SK-N-SH (cell line): ENCODE measurements around the gene STK39.

Experiments
- CTCF ChIP-seq: fragments of 200-600 bp; sonication (generic); IDR thresholded peaks from 2 replicates; pipeline ENCODE4 v1.6.1; 2017; ENCODE audit warnings: antibody characterized with exemption, mild to moderate bottlenecking, moderate library complexity
- EP300 ChIP-seq, 2 experiments: IDR thresholded peaks; 2 replicates each; pipeline versions ENCODE4 v1.4.0 to v1.6.1; 2012; ENCODE audit warnings: borderline replicate concordance in 1 of 2, low read depth in 1 of 2, low read length in 1 of 2
- IRF3 ChIP-seq: fragments of 150-350 bp; IDR thresholded peaks from 2 replicates; pipeline ENCODE4 v1.6.1; 2016; ENCODE audit warnings: mild to moderate bottlenecking, low read depth, low read length
- RFX5 ChIP-seq: IDR thresholded peaks from 2 replicates; pipeline ENCODE4 v1.6.1; 2012; ENCODE audit warnings: mild to moderate bottlenecking, improper control_type of control experiment, low read length
- SIN3A ChIP-seq: IDR thresholded peaks from 2 replicates; pipeline ENCODE4 v1.6.1; 2012; ENCODE audit warnings: low read depth, mild to moderate bottlenecking, low read length, moderate library complexity, borderline replicate concordance
- SMC3 ChIP-seq: IDR thresholded peaks from 2 replicates; pipeline ENCODE4 v1.6.1; 2012; ENCODE audit warnings: low read depth, low read length, improper control_type of control experiment
- TAF1 ChIP-seq: IDR thresholded peaks from 2 replicates; pipeline ENCODE4 v1.6.1; 2012; ENCODE audit warnings: low read depth, mild to moderate bottlenecking, low read length, moderate library complexity, borderline replicate concordance

- TF ChIP-seq CTCF (no peak), RFX5 (no peak), SIN3A (no peak), SMC3 (no peak), EP300 (IDR thresholded peaks at IDR 0.05; ENCODE audit: borderline replicate concordance in 1 of 2, low read depth in 1 of 2, low read length in 1 of 2) (no peak), IRF3 (no peak), TAF1 (no peak)
Measured at GRCh38 chr2:168184681-168185513, 62.5 kb downstream of the STK39 start.
